GM12873 (cell line): Measurements from ENCODE around the gene TSHZ1.

Experiments
- TF ChIP-seq, protein P1 (sequence below): IDR thresholded peaks from 2 replicates; pipeline ENCODE4 v1.5.1; 2012; ENCODE audit warnings: low read depth, mild to moderate bottlenecking, moderate library complexity, low read length, control low read depth; ENCODE audit not compliant: insufficient read depth; ENCODE audit errors: missing control alignments

Gene TSHZ1

GRCh38 chr18:75172299-75173124 lies 38.1 kb upstream of the TSHZ1 start:
- TF ChIP-seq, protein P1, sequence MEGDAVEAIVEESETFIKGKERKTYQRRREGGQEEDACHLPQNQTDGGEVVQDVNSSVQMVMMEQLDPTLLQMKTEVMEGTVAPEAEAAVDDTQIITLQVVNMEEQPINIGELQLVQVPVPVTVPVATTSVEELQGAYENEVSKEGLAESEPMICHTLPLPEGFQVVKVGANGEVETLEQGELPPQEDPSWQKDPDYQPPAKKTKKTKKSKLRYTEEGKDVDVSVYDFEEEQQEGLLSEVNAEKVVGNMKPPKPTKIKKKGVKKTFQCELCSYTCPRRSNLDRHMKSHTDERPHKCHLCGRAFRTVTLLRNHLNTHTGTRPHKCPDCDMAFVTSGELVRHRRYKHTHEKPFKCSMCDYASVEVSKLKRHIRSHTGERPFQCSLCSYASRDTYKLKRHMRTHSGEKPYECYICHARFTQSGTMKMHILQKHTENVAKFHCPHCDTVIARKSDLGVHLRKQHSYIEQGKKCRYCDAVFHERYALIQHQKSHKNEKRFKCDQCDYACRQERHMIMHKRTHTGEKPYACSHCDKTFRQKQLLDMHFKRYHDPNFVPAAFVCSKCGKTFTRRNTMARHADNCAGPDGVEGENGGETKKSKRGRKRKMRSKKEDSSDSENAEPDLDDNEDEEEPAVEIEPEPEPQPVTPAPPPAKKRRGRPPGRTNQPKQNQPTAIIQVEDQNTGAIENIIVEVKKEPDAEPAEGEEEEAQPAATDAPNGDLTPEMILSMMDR: no peak

- TF ChIP-seq, protein P1: peak; percentile 66
These were observed 37.5 kb upstream of the TSHZ1 start for GRCh38 chr18:75173125-75173432.

DNA sequence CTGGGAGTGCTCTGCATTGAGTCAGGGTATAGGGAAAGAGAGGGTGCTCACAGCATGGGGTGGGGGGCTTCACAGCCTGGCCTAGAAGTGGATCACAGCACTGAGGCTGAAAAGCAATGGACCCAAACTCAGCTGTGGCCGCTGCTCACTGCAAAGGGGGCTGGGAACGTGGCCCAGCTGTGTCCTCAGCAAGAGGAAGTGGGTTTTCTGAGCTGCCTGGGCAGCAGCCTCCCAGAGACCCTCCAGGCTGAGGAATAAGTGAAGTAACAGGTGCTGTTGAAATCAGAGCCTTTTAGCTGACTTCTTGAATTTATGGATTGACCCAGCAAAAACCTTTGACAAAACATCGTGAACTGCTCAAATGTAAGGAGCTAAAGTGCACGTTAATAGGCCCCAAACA lies 36.9 kb upstream of the TSHZ1 start:
- TF ChIP-seq, protein P1: no peak

DNA sequence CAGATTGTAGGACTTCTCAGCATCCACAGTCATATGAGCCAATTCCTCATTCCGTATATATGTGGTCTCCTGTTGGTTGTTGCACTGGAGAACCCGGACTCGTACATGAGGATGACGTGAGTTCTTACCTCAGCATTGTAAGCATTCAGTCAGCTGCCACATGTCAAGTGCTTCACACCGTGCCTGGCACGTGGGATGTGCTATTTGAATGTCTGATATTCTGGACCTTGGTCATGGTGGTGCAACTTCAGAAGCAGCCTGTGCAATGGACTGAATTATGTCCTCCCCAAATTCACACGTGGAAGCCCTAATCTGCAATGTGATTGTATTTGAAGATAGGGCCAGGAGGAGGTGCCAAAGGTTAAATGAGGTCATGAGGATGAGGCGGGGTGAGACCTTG lies 33.7 kb upstream of the TSHZ1 start:
- TF ChIP-seq, protein P1: no peak

- TF ChIP-seq, protein P1: no peak
These were observed 32.2 kb upstream of the TSHZ1 start for GRCh38 chr18:75178376-75178775.

DNA sequence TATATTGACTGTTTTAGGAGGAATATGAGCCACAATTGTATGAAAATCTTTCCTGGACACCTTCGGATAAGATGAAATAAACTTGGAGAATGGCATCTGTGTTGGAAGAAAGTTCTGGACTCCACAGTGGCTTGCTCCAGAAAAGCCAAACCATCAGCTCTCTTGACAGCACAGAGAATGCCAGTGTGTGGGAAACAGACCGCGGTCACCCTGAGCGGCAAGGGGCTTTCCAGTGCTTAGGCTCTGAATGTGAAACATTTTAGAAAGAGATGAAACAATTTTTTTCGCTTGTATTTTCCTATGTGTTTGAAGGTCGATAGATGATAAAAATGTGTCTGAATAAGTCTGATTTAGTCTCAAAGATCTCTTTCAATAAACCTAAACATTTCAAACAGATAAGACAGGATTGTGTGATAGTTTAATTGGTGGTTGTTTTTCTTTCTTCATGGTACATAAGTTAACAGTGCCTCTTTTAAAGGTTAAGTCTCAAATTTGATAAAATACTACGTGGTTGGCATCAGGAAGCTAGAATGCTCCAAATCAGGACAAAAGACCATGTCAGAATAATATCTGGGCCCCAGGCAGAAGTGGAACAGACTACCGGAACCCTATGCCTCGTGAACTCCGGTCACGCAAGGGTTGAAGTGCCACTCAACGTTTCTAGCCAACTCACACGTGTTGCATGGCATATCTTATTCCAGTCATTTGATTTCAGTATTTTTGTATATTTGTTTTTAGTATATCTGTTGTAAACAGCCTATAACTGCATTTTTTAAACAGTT lies 30.6 kb upstream of the TSHZ1 start:
- TF ChIP-seq, protein P1: no peak

DNA sequence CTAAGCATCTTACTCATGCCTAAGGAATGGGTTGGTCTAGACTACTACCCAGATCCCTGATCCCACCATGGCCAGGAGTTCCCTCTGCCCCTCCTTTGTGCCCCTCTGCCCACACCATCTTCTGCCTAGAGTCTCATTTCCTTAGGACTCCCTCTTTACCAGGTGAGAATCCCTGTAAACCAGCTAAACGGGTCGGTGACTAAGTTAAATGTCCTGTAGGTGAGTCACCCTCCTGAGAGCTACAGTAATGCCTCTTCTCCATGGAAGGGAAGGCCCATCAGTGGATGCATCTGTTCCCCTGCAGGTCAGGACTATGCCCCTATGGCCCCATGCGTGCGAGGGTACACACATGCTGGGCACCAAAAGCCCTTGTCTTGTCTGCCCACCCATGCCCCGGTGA lies 27.1 kb upstream of the TSHZ1 start:
- TF ChIP-seq, protein P1: no peak
